ENCODE measurements around the gene BMP8A.
"Not testable (repeated sequence)": the region's sequence is repeated elsewhere in the genome, so short reads cannot be mapped to it uniquely, and the experiment has no call there.

BMP8A gene

GRCh38 chr1:39494671-39495410 lies 3.4 kb downstream of the BMP8A start:
- H3K27ac ChIP-seq, result no peak overlapping the region
- TF ChIP-seq CTCF (conservative IDR thresholded peaks at IDR 0.05), result no peak

- not testable (repeated sequence) for H3K27ac ChIP-seq
Measured at GRCh38 chr1:39496520-39496919, 5.1 kb downstream of the BMP8A start.

- no peak for TF ChIP-seq CTCF (conservative IDR thresholded peaks at IDR 0.05)
- no peak overlapping the region for H3K27ac ChIP-seq
Measured at GRCh38 chr1:39497585-39497984, 6.1 kb downstream of the BMP8A start.

GRCh38 chr1:39498096-39498710 lies 6.8 kb downstream of the BMP8A start:
- H3K27ac ChIP-seq, result not testable (repeated sequence)

GRCh38 chr1:39498821-39499220 lies 7.4 kb downstream of the BMP8A start:
- not testable (repeated sequence) for H3K27ac ChIP-seq

GRCh38 chr1:39499668-39500067 lies 8.2 kb downstream of the BMP8A start:
- TF ChIP-seq CTCF (conservative IDR thresholded peaks at IDR 0.05), result no peak

GRCh38 chr1:39500862-39501389 lies 9.5 kb downstream of the BMP8A start:
- H3K27ac ChIP-seq, result no peak overlapping the region
- no peak for TF ChIP-seq CTCF (conservative IDR thresholded peaks at IDR 0.05)

More at GRCh38 chr1:39499668-39500067, 8.2 kb downstream of the BMP8A start:
- H3K27ac ChIP-seq, result no peak overlapping the region

- H3K27ac ChIP-seq, result no peak overlapping the region
- no peak for TF ChIP-seq CTCF (conservative IDR thresholded peaks at IDR 0.05)
Measured at GRCh38 chr1:39501666-39502065, 10.2 kb downstream of the BMP8A start.

GRCh38 chr1:39504436-39504835 lies 13.0 kb downstream of the BMP8A start:
- H3K27ac ChIP-seq, result not testable (repeated sequence)
